HepG2 (cell line): ENCODE measurements around the gene SLC25A46. TPM values are rescaled to one million over a fixed set of nuclear protein-coding genes. Genes with fewer than 3 reads are reported as not detected.
A peak's percentile ranks its signal among the peaks of the same experiment; 100 is the strongest.

ENCODE experiments used
- AFF4 ChIP-seq: sonication (generic); formaldehyde crosslinking; IDR thresholded peaks from 2 replicates; pipeline ENCODE4 v1.4.0; 2020; ENCODE audit warnings: missing genetic modification reagents
- HMG20A ChIP-seq: IDR thresholded peaks from 2 replicates; pipeline ENCODE4 v1.6.1; 2016; ENCODE audit warnings: borderline replicate concordance
- IKZF1 ChIP-seq: fragments of 450-650 bp; IDR thresholded peaks from 2 replicates; pipeline ENCODE4 v1.7.1; 2016
- MATR3 ChIP-seq: sonication (generic); formaldehyde crosslinking; IDR thresholded peaks from 2 replicates; pipeline ENCODE4 v1.4.0; 2020; ENCODE audit warnings: missing genetic modification reagents
- NFATC3 ChIP-seq: sonication (generic); formaldehyde crosslinking; IDR thresholded peaks from 2 replicates; pipeline ENCODE4 v1.5.1; 2020; ENCODE audit warnings: mild to moderate bottlenecking, missing genetic modification reagents
- POLR2AphosphoS5 ChIP-seq: IDR thresholded peaks from 2 replicates; pipeline ENCODE4 v1.6.1; 2012; ENCODE audit warnings: low read depth, low read length
- PRPF4 ChIP-seq: fragments of 200-400 bp; formaldehyde crosslinking; IDR thresholded peaks from 2 replicates; pipeline ENCODE4 v1.6.1; 2016; ENCODE audit warnings: low read length, low read depth; ENCODE audit not compliant: poor library complexity, severe bottlenecking
- SNAI1 ChIP-seq: sonication (generic); formaldehyde crosslinking; IDR thresholded peaks from 2 replicates; pipeline ENCODE4 v1.5.0; 2020; ENCODE audit warnings: mild to moderate bottlenecking, missing genetic modification reagents, borderline replicate concordance
- TEF ChIP-seq: sonication (generic); formaldehyde crosslinking; IDR thresholded peaks from 2 replicates; pipeline ENCODE4 v1.5.0; 2020; ENCODE audit warnings: missing genetic modification reagents
- TGIF2 ChIP-seq: IDR thresholded peaks from 2 replicates; pipeline ENCODE4 v1.6.1; 2016; ENCODE audit warnings: control low read depth, missing compliant biosample characterization
- TRIM24 ChIP-seq: sonication (generic); formaldehyde crosslinking; IDR thresholded peaks from 2 replicates; pipeline ENCODE4 v1.8.0; 2022; ENCODE audit warnings: mild to moderate bottlenecking, missing genetic modification reagents
- ZNF331 ChIP-seq: sonication (generic); formaldehyde crosslinking; IDR thresholded peaks from 2 replicates; pipeline ENCODE4 v1.4.0; 2020; ENCODE audit warnings: missing genetic modification reagents
- ZNF333 ChIP-seq: sonication (generic); formaldehyde crosslinking; IDR thresholded peaks from 2 replicates; pipeline ENCODE4 v1.4.0; 2020; ENCODE audit warnings: mild to moderate bottlenecking, missing genetic modification reagents, borderline replicate concordance
- ZNF367 ChIP-seq: sonication (generic); formaldehyde crosslinking; IDR thresholded peaks from 2 replicates; pipeline ENCODE4 v1.4.0; 2020; ENCODE audit warnings: missing genetic modification reagents, borderline replicate concordance
- ZNF556 ChIP-seq: sonication (generic); formaldehyde crosslinking; IDR thresholded peaks from 2 replicates; pipeline ENCODE4 v1.4.0; 2020; ENCODE audit warnings: mild to moderate bottlenecking, missing genetic modification reagents, borderline replicate concordance
- ZNF558 ChIP-seq: sonication (generic); formaldehyde crosslinking; IDR thresholded peaks from 2 replicates; pipeline ENCODE4 v1.9.0; 2022; ENCODE audit warnings: mild to moderate bottlenecking, missing genetic modification reagents, borderline replicate concordance
- ZNF615 ChIP-seq: sonication (generic); formaldehyde crosslinking; IDR thresholded peaks from 2 replicates; pipeline ENCODE4 v1.5.0; 2020; ENCODE audit warnings: mild to moderate bottlenecking, missing genetic modification reagents, borderline replicate concordance
- ZNF709 ChIP-seq: sonication (generic); formaldehyde crosslinking; IDR thresholded peaks from 2 replicates; pipeline ENCODE4 v1.5.0; 2020; ENCODE audit warnings: mild to moderate bottlenecking, missing genetic modification reagents
- ZNF768 ChIP-seq: sonication (generic); formaldehyde crosslinking; IDR thresholded peaks from 2 replicates; pipeline ENCODE4 v1.4.0; 2020; ENCODE audit warnings: missing genetic modification reagents
- ZXDC ChIP-seq: sonication (generic); formaldehyde crosslinking; IDR thresholded peaks from 2 replicates; pipeline ENCODE4 v1.5.0; 2020; ENCODE audit warnings: mild to moderate bottlenecking, missing genetic modification reagents
- polyA plus RNA-seq, 8 experiments: library from polyadenylated mRNA; depleted of rRNA in 3 of 8; stranded (reverse) in 7 of 8; unstranded in 1 of 8; fragments of >200 nt; fragmentation: Illumina TruSeq in 4 of 8; extraction: Trizol in 4 of 8; gene quantifications; 2 replicates each; pipeline versions ENCODE4 v1.2.1 to v1.2.3, GENCODE V29; 2011 to 2016; ENCODE audit warnings: low read depth in 4 of 8, missing spikeins in 1 of 8, mixed read lengths in 1 of 8; ENCODE audit not compliant: insufficient read depth in 1 of 8
- total RNA-seq, 5 experiments: library from RNA; depleted of rRNA; stranded (reverse); fragments of >200 nt; fragmentation: Illumina TruSeq; extraction: Trizol; gene quantifications; 2 replicates each; pipeline ENCODE4 v1.2.3, GENCODE V29; 2016; ENCODE audit warnings: low read depth in 1 of 5

Gene SLC25A46
- total and polyA plus RNA-seq, 2 of the 13 experiments (the other 11 are each of a cell fraction or from before 2014, with no cell fraction given) = 14.2 to 34.6 TPM

GRCh38 chr5:110738812-110739651, at the start of gene SLC25A46 (continued):
- TF ChIP-seq ZNF558 (peak; percentile 87; the same call in 1 of the 2 replicates), HMG20A (CRISPR knock-in tag) (no peak), AFF4 (CRISPR knock-in tag) (no peak), POLR2AphosphoS5 (peak; percentile 84), MATR3 (CRISPR knock-in tag) (no peak), ZNF615 (CRISPR knock-in tag) (no peak), ZNF768 (CRISPR knock-in tag) (peak; percentile 76; the same call in 1 of the 2 replicates), ZNF333 (CRISPR knock-in tag) (peak; percentile 66; the same call in 1 of the 2 replicates), ZXDC (CRISPR knock-in tag) (no peak), TGIF2 (CRISPR knock-in tag) (peak; percentile 95), ZNF556 (CRISPR knock-in tag) (peak; percentile 93; the same call in 1 of the 2 replicates), ZNF709 (CRISPR knock-in tag) (peak; percentile 86), SNAI1 (CRISPR knock-in tag) (no peak), NFATC3 (CRISPR knock-in tag) (no peak), PRPF4 (no peak), TRIM24 (CRISPR knock-in tag) (no peak), ZNF331 (CRISPR knock-in tag) (0 out of 2 replicates have a peak, but pooled peaks have one; percentile 4), ZNF367 (CRISPR knock-in tag) (no peak), IKZF1 (no peak), TEF (CRISPR knock-in tag) (no peak)
